ELF-1 (cell line): ENCODE results near the gene MLNR.

ENCODE experiments used
- DNase-seq: peaks from one replicate; pipeline ENCODE4 v3.0.0-alpha.2; 2016; ENCODE audit warnings: low read depth, low spot score

The MLNR gene

GRCh38 chr13:49220036-49220855, at the start of gene MLNR:
Gene MLNR, plus strand, starts transcription at chr13:49220338. Its CDS starts 0 bp downstream, at chr13:49220338.
- peak; percentile 64 for DNase-seq

GRCh38 chr13:49171359-49171758, 48.8 kb upstream of the MLNR start:
- no peak for DNase-seq

- no peak for DNase-seq
Measured at GRCh38 chr13:49183672-49184325, 36.3 kb upstream of the MLNR start.

- DNase-seq: peak; percentile 19
Measured at GRCh38 chr13:49184621-49185020, 35.5 kb upstream of the MLNR start.

GRCh38 chr13:49185264-49185663, 34.9 kb upstream of the MLNR start:
- DNase-seq: no peak

- DNase-seq: no peak
Measured at GRCh38 chr13:49190901-49191300, 29.2 kb upstream of the MLNR start.

- no peak for DNase-seq
Measured at GRCh38 chr13:49206641-49207040, 13.5 kb upstream of the MLNR start.

- no peak for DNase-seq
Measured at GRCh38 chr13:49208619-49209018, 11.5 kb upstream of the MLNR start.

GRCh38 chr13:49210114-49210513, 10.0 kb upstream of the MLNR start:
- DNase-seq: no peak

- no peak for DNase-seq
Measured at GRCh38 chr13:49210669-49211068, 9.5 kb upstream of the MLNR start.

- DNase-seq: no peak
Measured at GRCh38 chr13:49213539-49213938, 6.6 kb upstream of the MLNR start.

- no peak for DNase-seq
Measured at GRCh38 chr13:49213997-49214916, 5.9 kb upstream of the MLNR start.

GRCh38 chr13:49214917-49215376, 5.2 kb upstream of the MLNR start:
- peak; percentile 38 for DNase-seq

GRCh38 chr13:49216334-49216733, 3.8 kb upstream of the MLNR start:
- no peak for DNase-seq

- no peak for DNase-seq
Measured at GRCh38 chr13:49217962-49218492, 2.1 kb upstream of the MLNR start.

- DNase-seq: peak; percentile 92
Measured at GRCh38 chr13:49218493-49219051, 1.6 kb upstream of the MLNR start.

- DNase-seq: peak; percentile 70
Measured at GRCh38 chr13:49219647-49220035, 497 bp upstream of the MLNR start.

- peak; percentile 40 for DNase-seq
Measured at GRCh38 chr13:49220856-49221589, 885 bp downstream of the MLNR start.

- no peak for DNase-seq
Measured at GRCh38 chr13:49221590-49221965, 1.4 kb downstream of the MLNR start.

GRCh38 chr13:49225223-49226042, 5.3 kb downstream of the MLNR start:
- DNase-seq: no peak
